ENCODE results near the gene CAND2.
"Not testable (repeated sequence)": the region's sequence is repeated elsewhere in the genome, so short reads cannot be mapped to it uniquely, and the experiment has no call there.

Gene CAND2

GRCh38 chr3:12861611-12862010 lies 65.1 kb downstream of the CAND2 start:
- no peak for DNase-seq (ENCODE audit: low spot score)

- no peak for DNase-seq (ENCODE audit: low spot score)
Observed at GRCh38 chr3:12862387-12862786, 65.9 kb downstream of the CAND2 start.

- no peak for DNase-seq (ENCODE audit: low spot score)
Observed at GRCh38 chr3:12865271-12865670, 68.8 kb downstream of the CAND2 start.

GRCh38 chr3:12866836-12867235 lies 70.4 kb downstream of the CAND2 start:
- no peak for DNase-seq (ENCODE audit: low spot score)

- peak; percentile 85 for DNase-seq (ENCODE audit: low spot score)
Observed at GRCh38 chr3:12868039-12869034, 71.9 kb downstream of the CAND2 start.

GRCh38 chr3:12869035-12869621 lies 72.6 kb downstream of the CAND2 start:
- peak; percentile 73 for DNase-seq (ENCODE audit: low spot score)

- DNase-seq (ENCODE audit: low spot score), result no peak
Observed at GRCh38 chr3:12870942-12871341, 74.5 kb downstream of the CAND2 start.

- no peak for DNase-seq (ENCODE audit: low spot score)
Observed at GRCh38 chr3:12871404-12871983, 75.0 kb downstream of the CAND2 start.

GRCh38 chr3:12875857-12876836 lies 79.7 kb downstream of the CAND2 start:
- peak; percentile 13 for DNase-seq (ENCODE audit: low spot score)

- no peak for DNase-seq (ENCODE audit: low spot score)
Observed at GRCh38 chr3:12877040-12877439, 80.6 kb downstream of the CAND2 start.

- no peak for DNase-seq (ENCODE audit: low spot score)
Observed at GRCh38 chr3:12878141-12878574, 81.7 kb downstream of the CAND2 start.

GRCh38 chr3:12878758-12879157 lies 82.3 kb downstream of the CAND2 start:
- DNase-seq (ENCODE audit: low spot score), result not testable (repeated sequence)

- DNase-seq (ENCODE audit: low spot score), result no peak
Observed at GRCh38 chr3:12879191-12879815, 82.8 kb downstream of the CAND2 start.

GRCh38 chr3:12881858-12882257 lies 85.4 kb downstream of the CAND2 start:
- not testable (repeated sequence) for DNase-seq (ENCODE audit: low spot score)

- DNase-seq (ENCODE audit: low spot score), result no peak
Observed at GRCh38 chr3:12882336-12883310, 86.1 kb downstream of the CAND2 start.

GRCh38 chr3:12884186-12884680 lies 87.8 kb downstream of the CAND2 start:
- no peak for DNase-seq (ENCODE audit: low spot score)

Measured in hematopoietic multipotent progenitor cell treated with erythropoietin and hydrocortisone succinate and interleukin-3 and kit ligand, for 17 days (in vitro differentiated cells).